RWPE2 (cell line): ENCODE measurements around the gene SLC44A3.

Source experiments
- ATAC-seq: fragments of 200-7000 bp; cut with Tn5 transposase; 3 replicates; pipeline ENCODE4 v1.9.1; 2021; ENCODE audit warnings: low read depth
- DNase-seq: peaks from one replicate; pipeline ENCODE4 v3.0.0-alpha.2; 2020; ENCODE audit warnings: low spot score
- H3K27ac ChIP-seq: fragments of 450-650 bp; 2 replicates; pipeline ENCODE4 v1.5.1; 2017; ENCODE audit warnings: mild to moderate bottlenecking; ENCODE audit not compliant: poor library complexity, severe bottlenecking
- H3K27me3 ChIP-seq: fragments of 250-450 bp; sonication (Bioruptor Pico); 2 replicates; pipeline ENCODE4 v1.5.1; 2021; ENCODE audit warnings: mild to moderate bottlenecking, moderate library complexity; ENCODE audit not compliant: insufficient read depth, poor library complexity, severe bottlenecking
- H3K36me3 ChIP-seq: fragments of 250-450 bp; sonication (Bioruptor Pico); 2 replicates; pipeline ENCODE4 v1.5.1; 2020; ENCODE audit warnings: low read depth, mild to moderate bottlenecking, moderate library complexity
- H3K4me1 ChIP-seq: fragments of 250-450 bp; sonication (Bioruptor Pico); 2 replicates; pipeline ENCODE4 v1.5.1; 2021; ENCODE audit warnings: mild to moderate bottlenecking, moderate library complexity; ENCODE audit not compliant: insufficient read depth, poor library complexity, severe bottlenecking
- H3K4me3 ChIP-seq: fragments of 250-450 bp; sonication (Bioruptor Pico); 2 replicates; pipeline ENCODE4 v1.5.1; 2021; ENCODE audit warnings: mild to moderate bottlenecking, moderate library complexity; ENCODE audit not compliant: severe bottlenecking
- H3K9me3 ChIP-seq: fragments of 250-450 bp; sonication (Bioruptor Pico); 2 replicates; pipeline ENCODE4 v1.5.1; 2021; ENCODE audit warnings: mild to moderate bottlenecking, moderate library complexity; ENCODE audit not compliant: severe bottlenecking
- CTCF ChIP-seq: fragments of 450-650 bp; IDR thresholded peaks from one replicate; pipeline ENCODE4 v1.5.1; 2017; ENCODE audit warnings: mild to moderate bottlenecking, moderate library complexity; ENCODE audit not compliant: poor library complexity, severe bottlenecking

SLC44A3 gene

GRCh38 chr1:94905207-94905606, 85.0 kb downstream of the SLC44A3 start:
- Histone ChIP-seq H3K4me3 (no peak overlapping the region), H3K4me1 (peaks cover 20% of the 10 kb centered on the region), H3K27ac (peak overlapping the region; percentile 64), H3K36me3 (peaks cover 32% of the 10 kb centered on the region), H3K27me3 (no peaks in the 10 kb centered on the region), H3K9me3 (no peaks in the 10 kb centered on the region)
- no peak for DNase-seq
- no peak for ATAC-seq
- TF ChIP-seq CTCF: no peak

- Histone ChIP-seq H3K36me3 (peaks cover 25% of the 10 kb centered on the region), H3K4me1 (peaks cover 20% of the 10 kb centered on the region), H3K9me3 (no peaks in the 10 kb centered on the region), H3K27ac (no peak overlapping the region), H3K4me3 (no peak overlapping the region), H3K27me3 (no peaks in the 10 kb centered on the region)
- TF ChIP-seq CTCF: no peak
- DNase-seq (no peak), ATAC-seq (no peak)
Observed at GRCh38 chr1:94906382-94906781, 86.2 kb downstream of the SLC44A3 start.

- Histone ChIP-seq H3K27ac (no peak overlapping the region), H3K27me3 (no peaks in the 10 kb centered on the region), H3K4me1 (peaks cover 20% of the 10 kb centered on the region), H3K9me3 (no peaks in the 10 kb centered on the region), H3K4me3 (no peak overlapping the region), H3K36me3 (peaks cover 18% of the 10 kb centered on the region)
- no peak for ATAC-seq
- DNase-seq: no peak
- no peak for TF ChIP-seq CTCF
Observed at GRCh38 chr1:94907136-94907535, 87.0 kb downstream of the SLC44A3 start.

GRCh38 chr1:94908190-94908589, 88.0 kb downstream of the SLC44A3 start:
- ATAC-seq (no peak), DNase-seq (no peak)
- H3K9me3 ChIP-seq: no peaks in the 10 kb centered on the region
- peaks cover 7% of the 10 kb centered on the region for H3K36me3 ChIP-seq
- no peak overlapping the region for H3K4me3 ChIP-seq
- no peak for TF ChIP-seq CTCF
- no peak overlapping the region for H3K27ac ChIP-seq
- peaks cover 20% of the 10 kb centered on the region for H3K4me1 ChIP-seq
- H3K27me3 ChIP-seq: no peaks in the 10 kb centered on the region

- no peak overlapping the region for H3K4me3 ChIP-seq
- H3K36me3 ChIP-seq: peaks cover 6% of the 10 kb centered on the region
- DNase-seq (no peak), ATAC-seq (no peak)
- no peak overlapping the region for H3K27ac ChIP-seq
- H3K9me3 ChIP-seq: no peaks in the 10 kb centered on the region
- no peak for TF ChIP-seq CTCF
- H3K4me1 ChIP-seq: peaks cover 13% of the 10 kb centered on the region
- H3K27me3 ChIP-seq: no peaks in the 10 kb centered on the region
Observed at GRCh38 chr1:94908965-94909364, 88.8 kb downstream of the SLC44A3 start.
